ENCODE measurements around the gene PKP1. TPM values are rescaled to one million over a fixed set of nuclear protein-coding genes. Genes with fewer than 3 reads are reported as not detected.

PKP1 gene
- total RNA-seq, 1 donor from 2014 or later: 0.02 TPM

DNA sequence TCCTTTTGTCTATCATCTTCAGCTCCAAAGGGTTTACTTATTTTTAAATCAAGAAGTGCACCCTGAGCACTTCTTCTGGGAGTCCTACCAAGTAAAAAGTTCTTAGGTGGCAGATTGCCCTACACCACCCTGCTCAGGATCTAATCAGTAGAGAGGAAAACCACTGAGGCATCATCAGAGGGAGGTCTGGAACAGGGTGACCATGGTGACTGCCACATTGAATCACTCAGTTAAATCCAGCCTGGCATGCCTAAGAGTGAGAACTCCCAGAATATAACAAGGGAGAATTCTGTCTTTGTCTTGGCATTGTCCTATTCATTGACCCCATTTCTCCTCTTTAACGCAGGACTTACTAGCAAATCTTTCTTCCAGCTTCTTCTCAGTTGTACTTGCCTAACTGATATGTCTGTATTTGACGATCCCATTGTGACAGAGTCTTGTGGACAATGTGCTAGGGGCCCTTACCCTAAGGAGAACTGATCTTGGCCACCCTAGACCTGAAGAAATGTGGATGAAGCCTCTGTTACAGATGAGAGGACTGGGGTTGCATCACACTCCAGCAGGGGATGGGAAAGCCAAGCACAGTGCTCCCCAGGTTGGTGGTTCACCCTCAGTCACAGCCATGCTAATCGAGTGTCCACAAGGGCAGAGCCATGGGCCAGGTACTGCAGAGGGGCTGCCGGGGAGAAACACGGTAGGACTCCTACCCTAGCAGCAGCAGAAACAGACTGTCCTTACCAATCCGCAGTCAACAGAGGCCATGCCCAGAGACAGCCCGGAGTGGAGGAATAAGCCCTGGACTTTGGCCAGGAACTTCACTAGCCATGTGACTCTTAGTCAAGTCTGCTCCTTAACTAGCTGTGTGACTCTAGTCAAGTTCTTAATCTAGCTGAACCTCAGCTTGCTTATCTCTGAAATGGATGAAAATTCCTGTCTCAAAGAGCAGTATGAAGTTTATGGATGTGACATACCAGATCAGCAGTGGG is 15.4 kb downstream of the PKP1 start:
- H3K27me3 Mint-ChIP-seq (ENCODE audit: insufficient read depth, low read depth): no peaks in the 10 kb centered on the region
- Histone ChIP-seq H3K9ac (no peak overlapping the region), H3K79me2 (ENCODE audit: low read depth) (no peaks in the 10 kb centered on the region), H2AFZ (replicated peaks) (no peak overlapping the region), H3K4me3 (no peak overlapping the region), H3K4me1 (peaks cover 38% of the 10 kb centered on the region), H3K27ac (no peak overlapping the region), H3K9me3 (ENCODE audit: low read depth) (no peaks in the 10 kb centered on the region), H3F3A (ENCODE audit: low read depth) (peaks cover 15% of the 10 kb centered on the region), H3K4me2 (no peak overlapping the region), H4K20me1 (ENCODE audit: low read depth) (no peaks in the 10 kb centered on the region), H3K27me3 (no peaks in the 10 kb centered on the region), H3K36me3 (no peaks in the 10 kb centered on the region)
- peaks cover 35% of the 10 kb centered on the region for H3K4me1 Mint-ChIP-seq
- no peak overlapping the region for H3K4me3 Mint-ChIP-seq
- DNase-seq (ENCODE audit: low spot score): no peak
- no peaks in the 10 kb centered on the region for H3K36me3 Mint-ChIP-seq
- TF ChIP-seq EZH2phosphoT487 (IDR thresholded peaks at IDR 0.05): no peak
- no peak for TF ChIP-seq EZH2 (IDR thresholded peaks at IDR 0.05)
- TF ChIP-seq, protein P1, sequence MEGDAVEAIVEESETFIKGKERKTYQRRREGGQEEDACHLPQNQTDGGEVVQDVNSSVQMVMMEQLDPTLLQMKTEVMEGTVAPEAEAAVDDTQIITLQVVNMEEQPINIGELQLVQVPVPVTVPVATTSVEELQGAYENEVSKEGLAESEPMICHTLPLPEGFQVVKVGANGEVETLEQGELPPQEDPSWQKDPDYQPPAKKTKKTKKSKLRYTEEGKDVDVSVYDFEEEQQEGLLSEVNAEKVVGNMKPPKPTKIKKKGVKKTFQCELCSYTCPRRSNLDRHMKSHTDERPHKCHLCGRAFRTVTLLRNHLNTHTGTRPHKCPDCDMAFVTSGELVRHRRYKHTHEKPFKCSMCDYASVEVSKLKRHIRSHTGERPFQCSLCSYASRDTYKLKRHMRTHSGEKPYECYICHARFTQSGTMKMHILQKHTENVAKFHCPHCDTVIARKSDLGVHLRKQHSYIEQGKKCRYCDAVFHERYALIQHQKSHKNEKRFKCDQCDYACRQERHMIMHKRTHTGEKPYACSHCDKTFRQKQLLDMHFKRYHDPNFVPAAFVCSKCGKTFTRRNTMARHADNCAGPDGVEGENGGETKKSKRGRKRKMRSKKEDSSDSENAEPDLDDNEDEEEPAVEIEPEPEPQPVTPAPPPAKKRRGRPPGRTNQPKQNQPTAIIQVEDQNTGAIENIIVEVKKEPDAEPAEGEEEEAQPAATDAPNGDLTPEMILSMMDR (IDR thresholded peaks at IDR 0.05): no peak
- peak overlapping the region; percentile 9 for H3K27ac Mint-ChIP-seq
- H3K9me3 Mint-ChIP-seq: no peaks in the 10 kb centered on the region

DNA sequence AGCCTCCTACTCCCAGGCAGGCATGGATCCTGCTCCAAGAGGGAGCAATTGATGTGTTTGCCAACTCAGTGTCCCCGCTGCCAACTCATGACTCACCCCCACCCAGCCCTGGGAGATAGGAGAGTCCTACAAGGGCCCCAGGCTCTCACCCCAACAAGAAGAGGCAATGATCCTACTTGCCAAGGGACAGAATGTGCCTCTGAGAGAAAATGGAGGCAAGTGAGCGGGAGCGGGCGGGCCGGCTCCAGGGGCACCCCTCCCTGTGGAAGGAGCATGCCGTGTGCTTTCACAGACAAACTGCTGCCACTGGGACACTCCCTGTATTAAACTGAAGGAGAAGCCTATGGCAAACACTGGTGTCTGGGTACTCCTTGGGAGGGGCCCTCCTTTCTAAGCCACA is 16.7 kb downstream of the PKP1 start:
- TF ChIP-seq EZH2 (IDR thresholded peaks at IDR 0.05) (no peak), EZH2phosphoT487 (IDR thresholded peaks at IDR 0.05) (no peak)
- TF ChIP-seq, protein P1 (IDR thresholded peaks at IDR 0.05): no peak
- Histone ChIP-seq H3K36me3 (no peaks in the 10 kb centered on the region), H3F3A (ENCODE audit: low read depth) (peaks cover 10% of the 10 kb centered on the region), H3K9ac (no peak overlapping the region), H3K9me3 (ENCODE audit: low read depth) (no peaks in the 10 kb centered on the region), H3K79me2 (ENCODE audit: low read depth) (no peaks in the 10 kb centered on the region), H3K4me3 (no peak overlapping the region), H4K20me1 (ENCODE audit: low read depth) (no peaks in the 10 kb centered on the region), H3K27me3 (no peaks in the 10 kb centered on the region), H3K27ac (no peak overlapping the region), H2AFZ (replicated peaks) (no peak overlapping the region), H3K4me2 (no peak overlapping the region), H3K4me1 (peaks cover 27% of the 10 kb centered on the region)
- no peak for DNase-seq (ENCODE audit: low spot score)
- H3K27ac Mint-ChIP-seq: no peak overlapping the region
- no peaks in the 10 kb centered on the region for H3K27me3 Mint-ChIP-seq (ENCODE audit: insufficient read depth, low read depth)
- no peak overlapping the region for H3K4me3 Mint-ChIP-seq
- no peaks in the 10 kb centered on the region for H3K9me3 Mint-ChIP-seq
- peaks cover 26% of the 10 kb centered on the region for H3K4me1 Mint-ChIP-seq
- H3K36me3 Mint-ChIP-seq: no peaks in the 10 kb centered on the region

DNA sequence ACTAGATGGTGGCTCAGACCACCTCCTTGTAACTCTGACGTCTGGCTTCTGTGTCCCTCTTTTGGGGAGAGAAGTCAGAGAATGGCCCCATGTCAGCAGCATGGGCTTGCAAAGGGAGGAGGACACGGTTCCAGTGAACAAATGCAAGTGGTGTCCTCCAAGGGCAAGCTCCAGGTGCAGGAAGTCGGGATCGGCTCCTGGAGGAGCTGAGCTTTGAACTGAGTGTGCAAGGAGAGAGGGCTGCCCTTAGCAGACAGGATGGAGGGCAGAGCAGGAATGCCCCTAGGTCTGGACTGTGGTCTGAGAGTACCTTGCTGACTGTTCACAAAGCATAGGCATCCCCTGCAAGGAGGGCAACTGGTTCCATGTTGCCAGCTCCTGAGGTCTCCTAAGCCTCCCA is 17.3 kb downstream of the PKP1 start:
- H3K27me3 Mint-ChIP-seq (ENCODE audit: insufficient read depth, low read depth): no peaks in the 10 kb centered on the region
- no peak overlapping the region for H3K9ac ChIP-seq
- no peak overlapping the region for H2AFZ ChIP-seq (replicated peaks)
- no peak overlapping the region for H3K27ac Mint-ChIP-seq
- no peaks in the 10 kb centered on the region for H3K36me3 ChIP-seq
- no peaks in the 10 kb centered on the region for H4K20me1 ChIP-seq (ENCODE audit: low read depth)
- H3K27me3 ChIP-seq: no peaks in the 10 kb centered on the region
- H3F3A ChIP-seq (ENCODE audit: low read depth): peaks cover 3% of the 10 kb centered on the region
- TF ChIP-seq EZH2 (IDR thresholded peaks at IDR 0.05): no peak
- TF ChIP-seq, protein P1 (IDR thresholded peaks at IDR 0.05): no peak
- TF ChIP-seq EZH2phosphoT487 (IDR thresholded peaks at IDR 0.05): no peak
- DNase-seq (ENCODE audit: low spot score): no peak
- H3K79me2 ChIP-seq (ENCODE audit: low read depth): no peaks in the 10 kb centered on the region
- no peak overlapping the region for H3K4me2 ChIP-seq
- no peak overlapping the region for H3K4me3 ChIP-seq
- H3K4me1 ChIP-seq: peaks cover 20% of the 10 kb centered on the region
- H3K9me3 ChIP-seq (ENCODE audit: low read depth): no peaks in the 10 kb centered on the region
- no peaks in the 10 kb centered on the region for H3K9me3 Mint-ChIP-seq
- H3K27ac ChIP-seq: no peak overlapping the region
- H3K4me1 Mint-ChIP-seq: peaks cover 20% of the 10 kb centered on the region
- no peak overlapping the region for H3K4me3 Mint-ChIP-seq
- H3K36me3 Mint-ChIP-seq: no peaks in the 10 kb centered on the region
